ENCODE results near the gene GPR63. TPM values are rescaled to one million over a fixed set of nuclear protein-coding genes. Genes with fewer than 3 reads are reported as not detected.

GPR63 gene
- total RNA-seq, 1 experiment from 2014 or later: 5.9 TPM

DNA sequence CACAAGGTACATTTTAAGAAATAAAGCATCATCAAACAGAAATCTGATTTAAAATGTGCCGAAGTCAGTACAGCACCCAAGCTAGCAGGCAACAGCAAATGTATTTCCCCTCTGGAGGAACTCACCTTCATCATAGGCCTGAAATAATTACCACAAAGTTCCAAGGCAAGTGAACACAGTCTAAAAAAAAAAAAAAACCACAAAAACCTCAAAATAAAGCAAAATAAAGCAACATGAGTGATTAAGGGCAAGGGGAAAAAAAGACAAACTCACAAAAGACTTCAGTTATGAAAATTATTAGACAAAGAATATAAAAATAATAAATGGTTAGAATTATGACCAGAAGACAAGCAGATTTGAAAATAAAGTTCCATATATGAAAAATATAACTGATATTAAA is 10.4 kb downstream of the GPR63 start:
- H3K9me3 ChIP-seq (ENCODE audit: control insufficient read depth, low read depth, low read length): no peaks in the 10 kb centered on the region
- no peak overlapping the region for H4K8ac ChIP-seq (replicated peaks; ENCODE audit: insufficient read length, low read depth, low read length)
- no peaks in the 10 kb centered on the region for H3K23me2 ChIP-seq (ENCODE audit: insufficient read length, low read depth, low read length, poor library complexity, severe bottlenecking)
- Mint-ChIP-seq H3K27me3 (ENCODE audit: low read depth) (no peaks in the 10 kb centered on the region), H3K27ac (no peak overlapping the region), H3K4me1 (no peaks in the 10 kb centered on the region), H3K9me3 (no peaks in the 10 kb centered on the region), H3K36me3 (ENCODE audit: insufficient read depth in 1 of 3, low read depth in 3 of 3) (peaks cover 9 to 17% (median 13%) of the 10 kb centered on the region in 3 experiments; a peak in 5 of 7 replicates), H3K4me3 (no peak overlapping the region)
- H3T11ph ChIP-seq (ENCODE audit: low read length): no peak overlapping the region
- H4K20me1 ChIP-seq (ENCODE audit: control insufficient read depth, insufficient read depth, insufficient read length): no peaks in the 10 kb centered on the region
- no peak overlapping the region for H2BK15ac ChIP-seq (ENCODE audit: low read depth, low read length)
- H3K27me3 ChIP-seq (ENCODE audit: insufficient read depth, low read length): no peaks in the 10 kb centered on the region
- no peak overlapping the region for H4K91ac ChIP-seq (ENCODE audit: insufficient read length, low read depth, low read length)
- 0 out of 2 replicates have a peak, but pooled peaks cover 3% of the 10 kb centered on the region for H3K79me2 ChIP-seq (ENCODE audit: insufficient read depth, low read length)
- H3K4me2 ChIP-seq (ENCODE audit: insufficient read depth, insufficient read length, low read length): no peak overlapping the region
- H2AK5ac ChIP-seq (ENCODE audit: insufficient read length, low read length): no peak overlapping the region
- no peak overlapping the region for H2AFZ ChIP-seq (ENCODE audit: low read length)
- H3K18ac ChIP-seq (ENCODE audit: insufficient read length, low read depth, low read length): no peak overlapping the region
- no peak overlapping the region for H3K23ac ChIP-seq (ENCODE audit: insufficient read length, low read depth, low read length)
- H3K27ac ChIP-seq (ENCODE audit: insufficient read length, low read depth, low read length): no peak overlapping the region
- H4K5ac ChIP-seq (ENCODE audit: insufficient read length, low read depth, low read length): no peak overlapping the region
- TF ChIP-seq, protein P1, sequence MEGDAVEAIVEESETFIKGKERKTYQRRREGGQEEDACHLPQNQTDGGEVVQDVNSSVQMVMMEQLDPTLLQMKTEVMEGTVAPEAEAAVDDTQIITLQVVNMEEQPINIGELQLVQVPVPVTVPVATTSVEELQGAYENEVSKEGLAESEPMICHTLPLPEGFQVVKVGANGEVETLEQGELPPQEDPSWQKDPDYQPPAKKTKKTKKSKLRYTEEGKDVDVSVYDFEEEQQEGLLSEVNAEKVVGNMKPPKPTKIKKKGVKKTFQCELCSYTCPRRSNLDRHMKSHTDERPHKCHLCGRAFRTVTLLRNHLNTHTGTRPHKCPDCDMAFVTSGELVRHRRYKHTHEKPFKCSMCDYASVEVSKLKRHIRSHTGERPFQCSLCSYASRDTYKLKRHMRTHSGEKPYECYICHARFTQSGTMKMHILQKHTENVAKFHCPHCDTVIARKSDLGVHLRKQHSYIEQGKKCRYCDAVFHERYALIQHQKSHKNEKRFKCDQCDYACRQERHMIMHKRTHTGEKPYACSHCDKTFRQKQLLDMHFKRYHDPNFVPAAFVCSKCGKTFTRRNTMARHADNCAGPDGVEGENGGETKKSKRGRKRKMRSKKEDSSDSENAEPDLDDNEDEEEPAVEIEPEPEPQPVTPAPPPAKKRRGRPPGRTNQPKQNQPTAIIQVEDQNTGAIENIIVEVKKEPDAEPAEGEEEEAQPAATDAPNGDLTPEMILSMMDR (conservative IDR thresholded peaks at IDR 0.05): no peak
- no CpG with 5 or more reads among the region's 1 CpG for WGBS (ENCODE audit: extremely low coverage, insufficient read length, low lambda C conversion rate)
- H3K14ac ChIP-seq (ENCODE audit: insufficient read depth, low read length): no peak overlapping the region
- no peak overlapping the region for H3K56ac ChIP-seq (ENCODE audit: insufficient read length, low read depth, low read length)
- no peaks in the 10 kb centered on the region for H3K79me1 ChIP-seq (ENCODE audit: insufficient read depth, low read depth, low read length, poor library complexity, severe bottlenecking)
- DNase-seq: no peak
- H2BK12ac ChIP-seq (ENCODE audit: insufficient read length, low read depth, low read length): no peak overlapping the region
- no peak overlapping the region for H2BK5ac ChIP-seq (ENCODE audit: insufficient read length, low read length)
- H3K4ac ChIP-seq (ENCODE audit: low read depth, low read length): no peak overlapping the region
- H2BK120ac ChIP-seq (ENCODE audit: low read depth, low read length, poor library complexity, severe bottlenecking): no peak overlapping the region
- no peak overlapping the region for H2BK20ac ChIP-seq (ENCODE audit: low read depth, low read length, poor library complexity, severe bottlenecking)
- H3K4me1 ChIP-seq (ENCODE audit: insufficient read depth, low read length): no peaks in the 10 kb centered on the region
- H3K9ac ChIP-seq (ENCODE audit: extremely low read depth, insufficient read length, low read length): no peak overlapping the region
